ENCODE data around the gene DTNBP1.

DNA sequence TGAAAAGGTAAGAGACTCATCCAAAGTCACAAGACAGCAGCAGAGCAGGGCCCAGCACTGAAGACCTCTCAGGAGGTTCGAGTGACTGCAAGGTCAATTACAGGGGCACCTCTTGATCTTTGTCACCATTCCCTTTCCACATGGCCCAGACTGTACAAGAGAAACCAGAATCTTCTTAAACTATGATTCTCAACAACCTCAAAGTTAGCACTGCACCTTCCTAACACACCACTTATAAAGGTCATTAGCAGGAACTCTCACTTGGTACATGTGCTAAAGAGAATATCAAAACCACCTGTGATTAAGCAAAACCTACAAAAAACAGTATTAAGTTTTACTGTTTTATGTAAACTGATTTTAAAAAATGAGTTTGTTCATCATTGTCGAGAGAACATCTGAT lies 70.2 kb downstream of the DTNBP1 start:
- TF ChIP-seq, protein P1, sequence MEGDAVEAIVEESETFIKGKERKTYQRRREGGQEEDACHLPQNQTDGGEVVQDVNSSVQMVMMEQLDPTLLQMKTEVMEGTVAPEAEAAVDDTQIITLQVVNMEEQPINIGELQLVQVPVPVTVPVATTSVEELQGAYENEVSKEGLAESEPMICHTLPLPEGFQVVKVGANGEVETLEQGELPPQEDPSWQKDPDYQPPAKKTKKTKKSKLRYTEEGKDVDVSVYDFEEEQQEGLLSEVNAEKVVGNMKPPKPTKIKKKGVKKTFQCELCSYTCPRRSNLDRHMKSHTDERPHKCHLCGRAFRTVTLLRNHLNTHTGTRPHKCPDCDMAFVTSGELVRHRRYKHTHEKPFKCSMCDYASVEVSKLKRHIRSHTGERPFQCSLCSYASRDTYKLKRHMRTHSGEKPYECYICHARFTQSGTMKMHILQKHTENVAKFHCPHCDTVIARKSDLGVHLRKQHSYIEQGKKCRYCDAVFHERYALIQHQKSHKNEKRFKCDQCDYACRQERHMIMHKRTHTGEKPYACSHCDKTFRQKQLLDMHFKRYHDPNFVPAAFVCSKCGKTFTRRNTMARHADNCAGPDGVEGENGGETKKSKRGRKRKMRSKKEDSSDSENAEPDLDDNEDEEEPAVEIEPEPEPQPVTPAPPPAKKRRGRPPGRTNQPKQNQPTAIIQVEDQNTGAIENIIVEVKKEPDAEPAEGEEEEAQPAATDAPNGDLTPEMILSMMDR (IDR thresholded peaks at IDR 0.05) = no peak
- TF ChIP-seq POLR2A (IDR thresholded peaks at IDR 0.05) = no peak

Data from testis (tissue), 2 donors.